HepG2 (cell line): Measurements from ENCODE around the gene TAF1C. TPM values are rescaled to one million over a fixed set of nuclear protein-coding genes. Genes with fewer than 3 reads are reported as not detected.
A peak's percentile ranks its signal among the peaks of the same experiment; 100 is the strongest.

Experiments
- CC2D1A ChIP-seq: sonication (generic); formaldehyde crosslinking; IDR thresholded peaks from 2 replicates; pipeline ENCODE4 v1.8.1; 2023; ENCODE audit warnings: mild to moderate bottlenecking, missing genetic modification reagents
- FLYWCH1 ChIP-seq: sonication (generic); formaldehyde crosslinking; IDR thresholded peaks from 2 replicates; pipeline ENCODE4 v1.8.1; 2023; ENCODE audit warnings: mild to moderate bottlenecking, missing genetic modification reagents
- GFI1 ChIP-seq: sonication (generic); formaldehyde crosslinking; IDR thresholded peaks from 2 replicates; pipeline ENCODE4 v1.5.0; 2020; ENCODE audit warnings: missing genetic modification reagents, mild to moderate bottlenecking, borderline replicate concordance
- HNRNPL ChIP-seq: fragments of 200-400 bp; formaldehyde crosslinking; IDR thresholded peaks from 2 replicates; pipeline ENCODE4 v1.6.1; 2017; ENCODE audit warnings: mild to moderate bottlenecking, low read depth, low read length
- MAFF ChIP-seq: IDR thresholded peaks from 2 replicates; pipeline ENCODE4 v1.6.1; 2011; ENCODE audit warnings: low read depth, low read length, improper control_type of control experiment
- SYNCRIP ChIP-seq: fragments of 200-400 bp; formaldehyde crosslinking; IDR thresholded peaks from 2 replicates; pipeline ENCODE4 v1.6.1; 2018; ENCODE audit warnings: mild to moderate bottlenecking, low read depth, low read length; ENCODE audit not compliant: insufficient read depth
- ZNF230 ChIP-seq: sonication (generic); formaldehyde crosslinking; IDR thresholded peaks from 2 replicates; pipeline ENCODE4 v1.4.0; 2020; ENCODE audit warnings: mild to moderate bottlenecking, missing genetic modification reagents
- ZNF614 ChIP-seq: IDR thresholded peaks from 2 replicates; pipeline ENCODE4 v1.6.1; 2018; ENCODE audit warnings: missing biosample characterization, missing genetic modification reagents, inconsistent platforms, borderline replicate concordance
- ZNF629 ChIP-seq: sonication (generic); formaldehyde crosslinking; conservative IDR thresholded peaks from 2 replicates; pipeline ENCODE4 v1.5.0; 2020; ENCODE audit warnings: missing genetic modification reagents
- ZNF775 ChIP-seq: sonication (generic); formaldehyde crosslinking; IDR thresholded peaks from 2 replicates; pipeline ENCODE4 v1.4.0; 2020; ENCODE audit warnings: missing genetic modification reagents, mild to moderate bottlenecking, moderate library complexity, borderline replicate concordance
- polyA plus RNA-seq, 8 experiments: library from polyadenylated mRNA; depleted of rRNA in 3 of 8; stranded (reverse) in 7 of 8; unstranded in 1 of 8; fragments of >200 nt; fragmentation: Illumina TruSeq in 4 of 8; extraction: Trizol in 4 of 8; gene quantifications; 2 replicates each; pipeline versions ENCODE4 v1.2.1 to v1.2.3, GENCODE V29; 2011 to 2016; ENCODE audit warnings: low read depth in 4 of 8, missing spikeins in 1 of 8, mixed read lengths in 1 of 8; ENCODE audit not compliant: insufficient read depth in 1 of 8
- total RNA-seq, 5 experiments: library from RNA; depleted of rRNA; stranded (reverse); fragments of >200 nt; fragmentation: Illumina TruSeq; extraction: Trizol; gene quantifications; 2 replicates each; pipeline ENCODE4 v1.2.3, GENCODE V29; 2016; ENCODE audit warnings: low read depth in 1 of 5
- TF ChIP-seq, protein P1 (sequence below): sonication (generic); formaldehyde crosslinking; IDR thresholded peaks from 2 replicates; pipeline ENCODE4 v1.4.0; 2020; ENCODE audit warnings: mild to moderate bottlenecking, missing genetic modification reagents
- TF ChIP-seq, protein P2 (sequence below): sonication (generic); formaldehyde crosslinking; IDR thresholded peaks from 2 replicates; pipeline ENCODE4 v1.5.0; 2020; ENCODE audit warnings: missing genetic modification reagents
- TF ChIP-seq, protein P3 (sequence below), 2 experiments: sonication (generic) in 1 of 2; formaldehyde crosslinking in 1 of 2; IDR thresholded peaks; 2 replicates each; pipeline versions ENCODE4 v1.5.1 to v1.6.1; 2011 to 2020; ENCODE audit warnings: borderline replicate concordance in 1 of 2, low read depth in 1 of 2, low read length in 1 of 2, mild to moderate bottlenecking in 1 of 2, missing genetic modification reagents in 1 of 2, moderate library complexity in 1 of 2
- TF ChIP-seq, protein P4 (sequence below): IDR thresholded peaks from 2 replicates; pipeline ENCODE4 v1.6.1; 2016; ENCODE audit warnings: low read depth

Gene TAF1C
- total and polyA plus RNA-seq, 2 of the 13 experiments (the other 11 are each of a cell fraction or from before 2014, with no cell fraction given), result 15.6 to 20.8 TPM

DNA sequence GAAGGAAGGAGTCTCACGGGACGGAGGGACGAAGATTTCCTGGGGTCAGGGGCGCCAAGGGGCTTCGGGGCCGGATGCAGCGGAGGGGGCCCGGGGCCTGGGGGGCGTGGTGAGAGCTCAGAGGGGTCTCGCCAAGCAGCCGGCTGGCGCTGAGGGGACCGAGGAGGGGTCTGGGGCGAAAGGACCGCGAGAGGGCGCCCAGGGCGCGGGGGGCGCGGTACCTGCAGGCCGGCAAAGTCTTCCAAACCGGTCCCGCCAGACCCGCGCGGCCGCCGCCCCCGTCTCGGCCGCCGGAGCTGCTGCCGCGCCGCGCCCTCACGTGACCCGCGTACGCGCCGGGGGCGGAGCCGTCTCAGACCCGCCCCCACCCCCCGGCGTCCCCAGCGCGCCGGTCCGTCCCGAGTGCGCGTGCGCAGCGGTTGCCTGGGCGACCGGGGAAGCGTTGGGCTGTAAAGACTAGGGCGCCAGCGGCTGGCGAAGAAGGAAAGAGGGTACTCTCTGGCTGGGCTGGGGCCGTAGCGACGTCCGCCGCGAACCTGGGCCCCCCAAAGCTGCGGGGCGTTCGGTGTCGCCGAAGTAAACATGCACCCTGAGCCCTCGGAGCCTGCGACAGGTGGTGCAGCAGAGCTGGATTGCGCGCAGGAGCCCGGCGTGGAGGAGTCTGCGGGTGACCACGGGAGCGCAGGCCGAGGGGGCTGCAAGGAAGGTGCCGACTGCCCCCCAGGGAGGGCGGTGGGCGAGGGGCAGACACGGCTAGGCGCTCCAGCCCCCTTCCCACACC, 41.8 kb downstream of the TAF1C start, which contains the start of the genes DNAAF1 and HSDL1 (continued):
- TF ChIP-seq, protein P1, sequence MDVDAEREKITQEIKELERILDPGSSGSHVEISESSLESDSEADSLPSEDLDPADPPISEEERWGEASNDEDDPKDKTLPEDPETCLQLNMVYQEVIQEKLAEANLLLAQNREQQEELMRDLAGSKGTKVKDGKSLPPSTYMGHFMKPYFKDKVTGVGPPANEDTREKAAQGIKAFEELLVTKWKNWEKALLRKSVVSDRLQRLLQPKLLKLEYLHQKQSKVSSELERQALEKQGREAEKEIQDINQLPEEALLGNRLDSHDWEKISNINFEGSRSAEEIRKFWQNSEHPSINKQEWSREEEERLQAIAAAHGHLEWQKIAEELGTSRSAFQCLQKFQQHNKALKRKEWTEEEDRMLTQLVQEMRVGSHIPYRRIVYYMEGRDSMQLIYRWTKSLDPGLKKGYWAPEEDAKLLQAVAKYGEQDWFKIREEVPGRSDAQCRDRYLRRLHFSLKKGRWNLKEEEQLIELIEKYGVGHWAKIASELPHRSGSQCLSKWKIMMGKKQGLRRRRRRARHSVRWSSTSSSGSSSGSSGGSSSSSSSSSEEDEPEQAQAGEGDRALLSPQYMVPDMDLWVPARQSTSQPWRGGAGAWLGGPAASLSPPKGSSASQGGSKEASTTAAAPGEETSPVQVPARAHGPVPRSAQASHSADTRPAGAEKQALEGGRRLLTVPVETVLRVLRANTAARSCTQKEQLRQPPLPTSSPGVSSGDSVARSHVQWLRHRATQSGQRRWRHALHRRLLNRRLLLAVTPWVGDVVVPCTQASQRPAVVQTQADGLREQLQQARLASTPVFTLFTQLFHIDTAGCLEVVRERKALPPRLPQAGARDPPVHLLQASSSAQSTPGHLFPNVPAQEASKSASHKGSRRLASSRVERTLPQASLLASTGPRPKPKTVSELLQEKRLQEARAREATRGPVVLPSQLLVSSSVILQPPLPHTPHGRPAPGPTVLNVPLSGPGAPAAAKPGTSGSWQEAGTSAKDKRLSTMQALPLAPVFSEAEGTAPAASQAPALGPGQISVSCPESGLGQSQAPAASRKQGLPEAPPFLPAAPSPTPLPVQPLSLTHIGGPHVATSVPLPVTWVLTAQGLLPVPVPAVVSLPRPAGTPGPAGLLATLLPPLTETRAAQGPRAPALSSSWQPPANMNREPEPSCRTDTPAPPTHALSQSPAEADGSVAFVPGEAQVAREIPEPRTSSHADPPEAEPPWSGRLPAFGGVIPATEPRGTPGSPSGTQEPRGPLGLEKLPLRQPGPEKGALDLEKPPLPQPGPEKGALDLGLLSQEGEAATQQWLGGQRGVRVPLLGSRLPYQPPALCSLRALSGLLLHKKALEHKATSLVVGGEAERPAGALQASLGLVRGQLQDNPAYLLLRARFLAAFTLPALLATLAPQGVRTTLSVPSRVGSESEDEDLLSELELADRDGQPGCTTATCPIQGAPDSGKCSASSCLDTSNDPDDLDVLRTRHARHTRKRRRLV (CRISPR knock-in tag), result no peak
- TF ChIP-seq HNRNPL (no peak), ZNF629 (no peak), GFI1 (CRISPR knock-in tag) (no peak), SYNCRIP (no peak), ZNF230 (CRISPR knock-in tag) (no peak), CC2D1A (no peak), FLYWCH1 (no peak), ZNF614 (CRISPR knock-in tag) (peak; percentile 60; the same call in 1 of the 2 replicates), MAFF (no peak), ZNF775 (CRISPR knock-in tag) (no peak)
- TF ChIP-seq, protein P2, sequence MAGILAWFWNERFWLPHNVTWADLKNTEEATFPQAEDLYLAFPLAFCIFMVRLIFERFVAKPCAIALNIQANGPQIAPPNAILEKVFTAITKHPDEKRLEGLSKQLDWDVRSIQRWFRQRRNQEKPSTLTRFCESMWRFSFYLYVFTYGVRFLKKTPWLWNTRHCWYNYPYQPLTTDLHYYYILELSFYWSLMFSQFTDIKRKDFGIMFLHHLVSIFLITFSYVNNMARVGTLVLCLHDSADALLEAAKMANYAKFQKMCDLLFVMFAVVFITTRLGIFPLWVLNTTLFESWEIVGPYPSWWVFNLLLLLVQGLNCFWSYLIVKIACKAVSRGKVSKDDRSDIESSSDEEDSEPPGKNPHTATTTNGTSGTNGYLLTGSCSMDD (CRISPR knock-in tag), result no peak
- TF ChIP-seq, protein P3, sequence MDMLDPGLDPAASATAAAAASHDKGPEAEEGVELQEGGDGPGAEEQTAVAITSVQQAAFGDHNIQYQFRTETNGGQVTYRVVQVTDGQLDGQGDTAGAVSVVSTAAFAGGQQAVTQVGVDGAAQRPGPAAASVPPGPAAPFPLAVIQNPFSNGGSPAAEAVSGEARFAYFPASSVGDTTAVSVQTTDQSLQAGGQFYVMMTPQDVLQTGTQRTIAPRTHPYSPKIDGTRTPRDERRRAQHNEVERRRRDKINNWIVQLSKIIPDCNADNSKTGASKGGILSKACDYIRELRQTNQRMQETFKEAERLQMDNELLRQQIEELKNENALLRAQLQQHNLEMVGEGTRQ (IDR thresholded peaks at IDR 0.05; ENCODE audit: low read depth, low read length), result peak; percentile 91
- TF ChIP-seq, protein P3 (CRISPR knock-in tag; IDR thresholded peaks at IDR 0.05; ENCODE audit: borderline replicate concordance), result peak; percentile 65; the same call in 1 of the 2 replicates
- TF ChIP-seq, protein P4, sequence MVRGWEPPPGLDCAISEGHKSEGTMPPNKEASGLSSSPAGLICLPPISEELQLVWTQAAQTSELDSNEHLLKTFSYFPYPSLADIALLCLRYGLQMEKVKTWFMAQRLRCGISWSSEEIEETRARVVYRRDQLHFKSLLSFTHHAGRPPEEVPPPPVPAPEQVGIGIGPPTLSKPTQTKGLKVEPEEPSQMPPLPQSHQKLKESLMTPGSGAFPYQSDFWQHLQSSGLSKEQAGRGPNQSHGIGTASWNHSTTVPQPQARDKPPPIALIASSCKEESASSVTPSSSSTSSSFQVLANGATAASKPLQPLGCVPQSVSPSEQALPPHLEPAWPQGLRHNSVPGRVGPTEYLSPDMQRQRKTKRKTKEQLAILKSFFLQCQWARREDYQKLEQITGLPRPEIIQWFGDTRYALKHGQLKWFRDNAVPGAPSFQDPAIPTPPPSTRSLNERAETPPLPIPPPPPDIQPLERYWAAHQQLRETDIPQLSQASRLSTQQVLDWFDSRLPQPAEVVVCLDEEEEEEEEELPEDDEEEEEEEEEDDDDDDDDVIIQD (CRISPR knock-in tag), result no peak
